HepG2 (cell line): Measurements from ENCODE around the gene SUOX. TPM values are rescaled to one million over a fixed set of nuclear protein-coding genes. Genes with fewer than 3 reads are reported as not detected.

ENCODE experiments used
- ARID5B ChIP-seq: IDR thresholded peaks from 2 replicates; pipeline ENCODE4 v1.4.0; 2020; ENCODE audit warnings: mild to moderate bottlenecking, missing genetic modification reagents
- KLF11 ChIP-seq: IDR thresholded peaks from 2 replicates; pipeline ENCODE4 v1.6.1; 2016; ENCODE audit warnings: missing compliant biosample characterization
- MLXIP ChIP-seq: sonication (generic); formaldehyde crosslinking; IDR thresholded peaks from 2 replicates; pipeline ENCODE4 v1.9.0; 2021; ENCODE audit warnings: missing genetic modification reagents, borderline replicate concordance
- PHF20 ChIP-seq: sonication (generic); formaldehyde crosslinking; IDR thresholded peaks from 2 replicates; pipeline ENCODE4 v1.5.0; 2020; ENCODE audit warnings: mild to moderate bottlenecking, missing genetic modification reagents
- POGZ ChIP-seq: sonication (generic); formaldehyde crosslinking; IDR thresholded peaks from 2 replicates; pipeline ENCODE4 v1.4.0; 2020; ENCODE audit warnings: mild to moderate bottlenecking, missing genetic modification reagents
- RAD21 ChIP-seq: fragments of 450-650 bp; formaldehyde crosslinking; IDR thresholded peaks from 2 replicates; pipeline ENCODE4 v1.5.0; 2020; ENCODE audit warnings: mild to moderate bottlenecking
- ZNF281 ChIP-seq: sonication (generic); formaldehyde crosslinking; IDR thresholded peaks from 2 replicates; pipeline ENCODE4 v1.4.0; 2020; ENCODE audit warnings: missing genetic modification reagents, borderline replicate concordance
- polyA plus RNA-seq, 8 experiments: library from polyadenylated mRNA; depleted of rRNA in 3 of 8; stranded (reverse) in 7 of 8; unstranded in 1 of 8; fragments of >200 nt; fragmentation: Illumina TruSeq in 4 of 8; extraction: Trizol in 4 of 8; gene quantifications; 2 replicates each; pipeline versions ENCODE4 v1.2.1 to v1.2.3, GENCODE V29; 2011 to 2016; ENCODE audit warnings: low read depth in 4 of 8, missing spikeins in 1 of 8, mixed read lengths in 1 of 8; ENCODE audit not compliant: insufficient read depth in 1 of 8
- total RNA-seq, 5 experiments: library from RNA; depleted of rRNA; stranded (reverse); fragments of >200 nt; fragmentation: Illumina TruSeq; extraction: Trizol; gene quantifications; 2 replicates each; pipeline ENCODE4 v1.2.3, GENCODE V29; 2016; ENCODE audit warnings: low read depth in 1 of 5
- TF ChIP-seq, protein P1 (sequence below): sonication (generic); formaldehyde crosslinking; IDR thresholded peaks from 2 replicates; pipeline ENCODE4 v1.9.0; 2021; ENCODE audit warnings: mild to moderate bottlenecking, missing genetic modification reagents

SUOX gene
- total and polyA plus RNA-seq, 2 of the 13 experiments (the other 11 are each of a cell fraction or from before 2014, with no cell fraction given): 23.9 to 25.9 TPM

- TF ChIP-seq, protein P1, sequence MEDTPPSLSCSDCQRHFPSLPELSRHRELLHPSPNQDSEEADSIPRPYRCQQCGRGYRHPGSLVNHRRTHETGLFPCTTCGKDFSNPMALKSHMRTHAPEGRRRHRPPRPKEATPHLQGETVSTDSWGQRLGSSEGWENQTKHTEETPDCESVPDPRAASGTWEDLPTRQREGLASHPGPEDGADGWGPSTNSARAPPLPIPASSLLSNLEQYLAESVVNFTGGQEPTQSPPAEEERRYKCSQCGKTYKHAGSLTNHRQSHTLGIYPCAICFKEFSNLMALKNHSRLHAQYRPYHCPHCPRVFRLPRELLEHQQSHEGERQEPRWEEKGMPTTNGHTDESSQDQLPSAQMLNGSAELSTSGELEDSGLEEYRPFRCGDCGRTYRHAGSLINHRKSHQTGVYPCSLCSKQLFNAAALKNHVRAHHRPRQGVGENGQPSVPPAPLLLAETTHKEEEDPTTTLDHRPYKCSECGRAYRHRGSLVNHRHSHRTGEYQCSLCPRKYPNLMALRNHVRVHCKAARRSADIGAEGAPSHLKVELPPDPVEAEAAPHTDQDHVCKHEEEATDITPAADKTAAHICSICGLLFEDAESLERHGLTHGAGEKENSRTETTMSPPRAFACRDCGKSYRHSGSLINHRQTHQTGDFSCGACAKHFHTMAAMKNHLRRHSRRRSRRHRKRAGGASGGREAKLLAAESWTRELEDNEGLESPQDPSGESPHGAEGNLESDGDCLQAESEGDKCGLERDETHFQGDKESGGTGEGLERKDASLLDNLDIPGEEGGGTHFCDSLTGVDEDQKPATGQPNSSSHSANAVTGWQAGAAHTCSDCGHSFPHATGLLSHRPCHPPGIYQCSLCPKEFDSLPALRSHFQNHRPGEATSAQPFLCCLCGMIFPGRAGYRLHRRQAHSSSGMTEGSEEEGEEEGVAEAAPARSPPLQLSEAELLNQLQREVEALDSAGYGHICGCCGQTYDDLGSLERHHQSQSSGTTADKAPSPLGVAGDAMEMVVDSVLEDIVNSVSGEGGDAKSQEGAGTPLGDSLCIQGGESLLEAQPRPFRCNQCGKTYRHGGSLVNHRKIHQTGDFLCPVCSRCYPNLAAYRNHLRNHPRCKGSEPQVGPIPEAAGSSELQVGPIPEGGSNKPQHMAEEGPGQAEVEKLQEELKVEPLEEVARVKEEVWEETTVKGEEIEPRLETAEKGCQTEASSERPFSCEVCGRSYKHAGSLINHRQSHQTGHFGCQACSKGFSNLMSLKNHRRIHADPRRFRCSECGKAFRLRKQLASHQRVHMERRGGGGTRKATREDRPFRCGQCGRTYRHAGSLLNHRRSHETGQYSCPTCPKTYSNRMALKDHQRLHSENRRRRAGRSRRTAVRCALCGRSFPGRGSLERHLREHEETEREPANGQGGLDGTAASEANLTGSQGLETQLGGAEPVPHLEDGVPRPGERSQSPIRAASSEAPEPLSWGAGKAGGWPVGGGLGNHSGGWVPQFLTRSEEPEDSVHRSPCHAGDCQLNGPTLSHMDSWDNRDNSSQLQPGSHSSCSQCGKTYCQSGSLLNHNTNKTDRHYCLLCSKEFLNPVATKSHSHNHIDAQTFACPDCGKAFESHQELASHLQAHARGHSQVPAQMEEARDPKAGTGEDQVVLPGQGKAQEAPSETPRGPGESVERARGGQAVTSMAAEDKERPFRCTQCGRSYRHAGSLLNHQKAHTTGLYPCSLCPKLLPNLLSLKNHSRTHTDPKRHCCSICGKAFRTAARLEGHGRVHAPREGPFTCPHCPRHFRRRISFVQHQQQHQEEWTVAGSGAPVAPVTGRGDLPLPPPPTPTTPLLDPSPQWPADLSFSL (CRISPR knock-in tag): no peak
- TF ChIP-seq POGZ (no peak; the same call in 1 of the 2 replicates), MLXIP (CRISPR knock-in tag) (0 out of 2 replicates have a peak, but pooled peaks have one; percentile 61), KLF11 (CRISPR knock-in tag) (no peak), PHF20 (CRISPR knock-in tag) (0 out of 2 replicates have a peak, but pooled peaks have one; percentile 23), ARID5B (CRISPR knock-in tag) (no peak), ZNF281 (no peak), RAD21 (CRISPR knock-in tag) (no peak; the same call in 1 of the 2 replicates)
Observed at GRCh38 chr12:55996715-55997534, at the start of gene SUOX (continued).
